ENCODE results near the gene SLC30A10. TPM values are rescaled to one million over a fixed set of nuclear protein-coding genes. Genes with fewer than 3 reads are reported as not detected.

Gene SLC30A10
- polyA plus RNA-seq, 1 donor (not counting 4 experiments of a cell fraction or from before 2014, with no cell fraction given), result 0.03 TPM

- dilution Hi-C loops (cut with MboI; ENCODE audit: extremely low pct_ligation_motif_present, low sequenced_read_pairs), result no loop called here
- FAIRE-seq, result no peak
These were observed 46.3 kb downstream of the SLC30A10 start for GRCh38 chr1:219882096-219882495.

GRCh38 chr1:219880765-219881457, 47.4 kb downstream of the SLC30A10 start:
- no peak for FAIRE-seq
- Histone ChIP-seq H3K79me2 (ENCODE audit: control insufficient read depth, insufficient read depth, low read length) (no peaks in the 10 kb centered on the region), H3K36me3 (ENCODE audit: control insufficient read depth in 2 of 2, extremely low read depth in 1 of 2, insufficient read depth in 2 of 2, low read length in 2 of 2) (no peaks in the 10 kb centered on the region), H3K4me2 (ENCODE audit: control insufficient read depth, extremely low read depth, insufficient read depth, low read depth, low read length) (no peak overlapping the region), H3K27me3 (ENCODE audit: control insufficient read depth, extremely low read depth, insufficient read depth, low read length) (no peaks in the 10 kb centered on the region), H2AFZ (ENCODE audit: control insufficient read depth, low read length) (no peak overlapping the region), H3K9me3 (ENCODE audit: control insufficient read depth, low read depth, low read length) (no peaks in the 10 kb centered on the region), H3K4me1 (ENCODE audit: control insufficient read depth, extremely low read depth, insufficient read depth, low read length) (no peaks in the 10 kb centered on the region), H3K9me1 (ENCODE audit: control insufficient read depth, extremely low read depth, insufficient read depth, low read length) (no peaks in the 10 kb centered on the region), H3K4me3 (ENCODE audit: control insufficient read depth in 2 of 3, extremely low read depth in 1 of 3, insufficient read depth in 2 of 3, low read depth in 1 of 3, low read length in 3 of 3) (no peak overlapping the region), H4K20me1 (ENCODE audit: control insufficient read depth, extremely low read depth, insufficient read depth, low read length) (no peaks in the 10 kb centered on the region), H3K27ac (ENCODE audit: control insufficient read depth, insufficient read depth, low read length) (no peak overlapping the region), H3K9ac (ENCODE audit: control insufficient read depth, extremely low read depth, insufficient read depth, low read length) (no peak overlapping the region)
- DNase-seq (ENCODE audit: low read depth, low spot score), result no peak
- TF ChIP-seq EZH2 (IDR thresholded peaks at IDR 0.05; ENCODE audit: low read length) (no peak), CTCF (optimal IDR thresholded peaks at IDR 0.05 in 1 of 3, IDR thresholded peaks at IDR 0.05 in 1 of 3, conservative IDR thresholded peaks at IDR 0.05 in 1 of 3; ENCODE audit: extremely low read depth in 1 of 3, insufficient read depth in 2 of 3, low read length in 3 of 3) (no peak)
- dilution Hi-C loops (cut with MboI; ENCODE audit: extremely low pct_ligation_motif_present, low sequenced_read_pairs), result no loop called here

More at GRCh38 chr1:219882096-219882495, 46.3 kb downstream of the SLC30A10 start:
- H3K27ac ChIP-seq (ENCODE audit: control insufficient read depth, insufficient read depth, low read length), result no peak overlapping the region
- H2AFZ ChIP-seq (ENCODE audit: control insufficient read depth, low read length), result no peak overlapping the region
- DNase-seq (ENCODE audit: low read depth, low spot score), result no peak
- no peaks in the 10 kb centered on the region for H3K4me1 ChIP-seq (ENCODE audit: control insufficient read depth, extremely low read depth, insufficient read depth, low read length)
- TF ChIP-seq CTCF (optimal IDR thresholded peaks at IDR 0.05 in 1 of 3, IDR thresholded peaks at IDR 0.05 in 1 of 3, conservative IDR thresholded peaks at IDR 0.05 in 1 of 3; ENCODE audit: extremely low read depth in 1 of 3, insufficient read depth in 2 of 3, low read length in 3 of 3), result no peak
- TF ChIP-seq EZH2 (IDR thresholded peaks at IDR 0.05; ENCODE audit: low read length), result no peak
- H3K9me3 ChIP-seq (ENCODE audit: control insufficient read depth, low read depth, low read length), result no peaks in the 10 kb centered on the region
- H3K27me3 ChIP-seq (ENCODE audit: control insufficient read depth, extremely low read depth, insufficient read depth, low read length), result no peaks in the 10 kb centered on the region
- H3K4me3 ChIP-seq (ENCODE audit: control insufficient read depth in 2 of 3, extremely low read depth in 1 of 3, insufficient read depth in 2 of 3, low read depth in 1 of 3, low read length in 3 of 3), result no peak overlapping the region
- no peaks in the 10 kb centered on the region for H4K20me1 ChIP-seq (ENCODE audit: control insufficient read depth, extremely low read depth, insufficient read depth, low read length)
- H3K79me2 ChIP-seq (ENCODE audit: control insufficient read depth, insufficient read depth, low read length), result no peaks in the 10 kb centered on the region
- no peak overlapping the region for H3K9ac ChIP-seq (ENCODE audit: control insufficient read depth, extremely low read depth, insufficient read depth, low read length)
- H3K36me3 ChIP-seq (ENCODE audit: control insufficient read depth in 2 of 2, extremely low read depth in 1 of 2, insufficient read depth in 2 of 2, low read length in 2 of 2), result no peaks in the 10 kb centered on the region
- no peaks in the 10 kb centered on the region for H3K9me1 ChIP-seq (ENCODE audit: control insufficient read depth, extremely low read depth, insufficient read depth, low read length)
- no peak overlapping the region for H3K4me2 ChIP-seq (ENCODE audit: control insufficient read depth, extremely low read depth, insufficient read depth, low read depth, low read length)

Measured in keratinocyte (primary cell).